ENCODE data around the gene MGAT4A. TPM values are rescaled to one million over a fixed set of nuclear protein-coding genes. Genes with fewer than 3 reads are reported as not detected.

Gene MGAT4A
- total RNA-seq, 1 donor from 2014 or later: 20.6 TPM

- no peak for DNase-seq (ENCODE audit: extremely low spot score in 2 of 2)
- TF ChIP-seq POLR2AphosphoS5 (IDR thresholded peaks at IDR 0.05; ENCODE audit: insufficient read depth in 1 of 2, low read depth in 1 of 2) (no peak), POLR2A (IDR thresholded peaks at IDR 0.05) (no peak), CTCF (IDR thresholded peaks at IDR 0.05) (no peak)
- no peak overlapping the region for H3K27ac ChIP-seq
- no peak overlapping the region for H3K4me3 ChIP-seq
- H3K36me3 ChIP-seq: no peaks in the 10 kb centered on the region
- no peaks in the 10 kb centered on the region for H3K27me3 ChIP-seq
- intact Hi-C loops (cut with DNase I): no loop called here
- H3K4me1 ChIP-seq: no peaks in the 10 kb centered on the region
- H3K9me3 ChIP-seq: no peaks in the 10 kb centered on the region
Measured at GRCh38 chr2:98751748-98752147, 20.8 kb upstream of the MGAT4A start.

- Histone ChIP-seq H3K4me3 (no peak overlapping the region), H3K36me3 (no peaks in the 10 kb centered on the region), H3K27me3 (no peaks in the 10 kb centered on the region), H3K27ac (no peak overlapping the region), H3K9me3 (no peaks in the 10 kb centered on the region), H3K4me1 (no peaks in the 10 kb centered on the region)
- intact Hi-C loops (cut with DNase I): no loop called here
- DNase-seq (ENCODE audit: extremely low spot score in 2 of 2): no peak
- TF ChIP-seq POLR2A (IDR thresholded peaks at IDR 0.05): no peak
- no peak for TF ChIP-seq POLR2AphosphoS5 (IDR thresholded peaks at IDR 0.05; ENCODE audit: insufficient read depth in 1 of 2, low read depth in 1 of 2)
- no peak for TF ChIP-seq CTCF (IDR thresholded peaks at IDR 0.05)
Measured at GRCh38 chr2:98750593-98751282, 19.8 kb upstream of the MGAT4A start.

GRCh38 chr2:98749066-98749450 is 18.1 kb upstream of the MGAT4A start:
- no peak for TF ChIP-seq POLR2AphosphoS5 (IDR thresholded peaks at IDR 0.05; ENCODE audit: insufficient read depth in 1 of 2, low read depth in 1 of 2)
- no peak for TF ChIP-seq CTCF (IDR thresholded peaks at IDR 0.05)
- no peaks in the 10 kb centered on the region for H3K9me3 ChIP-seq
- no peak overlapping the region for H3K4me3 ChIP-seq
- no peaks in the 10 kb centered on the region for H3K36me3 ChIP-seq
- H3K27ac ChIP-seq: no peak overlapping the region
- peaks cover under 1% of the 10 kb centered on the region for H3K4me1 ChIP-seq
- no peak for DNase-seq (ENCODE audit: extremely low spot score in 2 of 2)
- intact Hi-C loops (cut with DNase I): no loop called here
- no peaks in the 10 kb centered on the region for H3K27me3 ChIP-seq

GRCh38 chr2:98748292-98749065 is 17.5 kb upstream of the MGAT4A start:
- Histone ChIP-seq H3K4me3 (no peak overlapping the region), H3K9me3 (no peaks in the 10 kb centered on the region), H3K36me3 (no peaks in the 10 kb centered on the region), H3K4me1 (peaks cover 3% of the 10 kb centered on the region), H3K27ac (no peak overlapping the region), H3K27me3 (no peaks in the 10 kb centered on the region)
- TF ChIP-seq POLR2AphosphoS5 (IDR thresholded peaks at IDR 0.05; ENCODE audit: insufficient read depth in 1 of 2, low read depth in 1 of 2): no peak
- no peak for TF ChIP-seq POLR2A (IDR thresholded peaks at IDR 0.05)
- TF ChIP-seq CTCF (IDR thresholded peaks at IDR 0.05): no peak
- intact Hi-C loops (cut with DNase I): no loop called here
- no peak for DNase-seq (ENCODE audit: extremely low spot score in 2 of 2)

GRCh38 chr2:98747888-98748287 is 17.0 kb upstream of the MGAT4A start:
- Histone ChIP-seq H3K4me3 (no peak overlapping the region), H3K27me3 (no peaks in the 10 kb centered on the region), H3K36me3 (no peaks in the 10 kb centered on the region), H3K9me3 (no peaks in the 10 kb centered on the region), H3K4me1 (peaks cover 3% of the 10 kb centered on the region), H3K27ac (no peak overlapping the region)
- no peak for DNase-seq (ENCODE audit: extremely low spot score in 2 of 2)
- TF ChIP-seq POLR2A (IDR thresholded peaks at IDR 0.05) (no peak), POLR2AphosphoS5 (IDR thresholded peaks at IDR 0.05; ENCODE audit: insufficient read depth in 1 of 2, low read depth in 1 of 2) (no peak), CTCF (IDR thresholded peaks at IDR 0.05) (no peak)
- intact Hi-C loops (cut with DNase I): no loop called here

Data from vagina (tissue), 2 donors.